Raji (cell line): ENCODE measurements around the gene FOXJ3.

Experiments
- POLR2A ChIP-seq: IDR thresholded peaks from 2 replicates; pipeline ENCODE4 v1.6.1; 2011; ENCODE audit warnings: low read depth, low read length, control low read depth; ENCODE audit not compliant: insufficient read depth

Gene FOXJ3

GRCh38 chr1:42173961-42174735, 160.9 kb downstream of the FOXJ3 start:
- no peak for TF ChIP-seq POLR2A

- no peak for TF ChIP-seq POLR2A
Measured at GRCh38 chr1:42173155-42173933, 161.7 kb downstream of the FOXJ3 start.

- TF ChIP-seq POLR2A: no peak
Measured at GRCh38 chr1:42172381-42173133, 162.5 kb downstream of the FOXJ3 start.

- no peak for TF ChIP-seq POLR2A
Measured at GRCh38 chr1:42171679-42172266, 163.3 kb downstream of the FOXJ3 start.

- TF ChIP-seq POLR2A: no peak
Measured at GRCh38 chr1:42170779-42171621, 164.0 kb downstream of the FOXJ3 start.

GRCh38 chr1:42168763-42169162, 166.3 kb downstream of the FOXJ3 start:
- no peak for TF ChIP-seq POLR2A

- TF ChIP-seq POLR2A: no peak
Measured at GRCh38 chr1:42168391-42168670, 166.7 kb downstream of the FOXJ3 start.

- TF ChIP-seq POLR2A: no peak
Measured at GRCh38 chr1:42167611-42168390, 167.2 kb downstream of the FOXJ3 start.

GRCh38 chr1:42165511-42166210, 169.4 kb downstream of the FOXJ3 start:
- no peak for TF ChIP-seq POLR2A

- no peak for TF ChIP-seq POLR2A
Measured at GRCh38 chr1:42164551-42165420, 170.2 kb downstream of the FOXJ3 start, which contains the start of gene GUCA2A. Gene GUCA2A (minus strand): TSS chr1:42164745. CDS start chr1:42164712, 33 bp downstream.

- no peak for TF ChIP-seq POLR2A
Measured at GRCh38 chr1:42163536-42164503, 171.2 kb downstream of the FOXJ3 start.
